ENCODE measurements around the gene EVL.
A peak's percentile ranks its signal among the peaks of the same experiment; 100 is the strongest.

Gene EVL

GRCh38 chr14:100132161-100132902, 67.1 kb downstream of the EVL start:
- no peak for ATAC-seq

- ATAC-seq = no peak
Measured at GRCh38 chr14:100132903-100133510, 67.8 kb downstream of the EVL start.

GRCh38 chr14:100134586-100134985, 69.4 kb downstream of the EVL start:
- ATAC-seq = no peak

GRCh38 chr14:100135073-100135472, 69.9 kb downstream of the EVL start:
- no peak for ATAC-seq

GRCh38 chr14:100135784-100136183, 70.6 kb downstream of the EVL start:
- ATAC-seq = no peak

- ATAC-seq = no peak
Measured at GRCh38 chr14:100137173-100137572, 72.0 kb downstream of the EVL start.

- no peak for ATAC-seq
Measured at GRCh38 chr14:100138082-100138787, 73.0 kb downstream of the EVL start.

- no peak for ATAC-seq
Measured at GRCh38 chr14:100138955-100139354, 73.7 kb downstream of the EVL start.

- no peak for ATAC-seq
Measured at GRCh38 chr14:100140452-100141078, 75.3 kb downstream of the EVL start.

- no peak for ATAC-seq
Measured at GRCh38 chr14:100141098-100141497, 75.9 kb downstream of the EVL start.

- ATAC-seq = no peak
Measured at GRCh38 chr14:100142073-100143040, 77.1 kb downstream of the EVL start.

GRCh38 chr14:100143523-100143922, 78.3 kb downstream of the EVL start:
- ATAC-seq = no peak

GRCh38 chr14:100143934-100144333, 78.7 kb downstream of the EVL start:
- ATAC-seq = no peak

- ATAC-seq = no peak
Measured at GRCh38 chr14:100144645-100144995, 79.4 kb downstream of the EVL start.

- no peak for ATAC-seq
Measured at GRCh38 chr14:100144996-100145646, 79.9 kb downstream of the EVL start.

GRCh38 chr14:100145682-100146464, 80.7 kb downstream of the EVL start:
- no peak for ATAC-seq

- no peak for ATAC-seq
Measured at GRCh38 chr14:100146531-100147091, 81.4 kb downstream of the EVL start.

GRCh38 chr14:100147181-100147631, 82.0 kb downstream of the EVL start:
- ATAC-seq = peak; percentile 59 to 63

- no peak for ATAC-seq
Measured at GRCh38 chr14:100147691-100148464, 82.7 kb downstream of the EVL start.

Data from activated CD4-positive, CD25-positive, alpha-beta regulatory T cell treated with anti-CD3 and anti-CD28 coated beads, Interleukin-2, amount 50 U/mL, for 24 hours (primary cell).